GM10847 (cell line): ENCODE measurements around the gene GPX3.

ENCODE experiments used
- POLR2A ChIP-seq: IDR thresholded peaks from 2 replicates; pipeline ENCODE4 v1.6.1; 2011; ENCODE audit not compliant: insufficient read length; ENCODE audit errors: extremely low read depth

The GPX3 gene

GRCh38 chr5:151054709-151055108 lies 34.3 kb downstream of the GPX3 start:
- no peak for TF ChIP-seq POLR2A

DNA sequence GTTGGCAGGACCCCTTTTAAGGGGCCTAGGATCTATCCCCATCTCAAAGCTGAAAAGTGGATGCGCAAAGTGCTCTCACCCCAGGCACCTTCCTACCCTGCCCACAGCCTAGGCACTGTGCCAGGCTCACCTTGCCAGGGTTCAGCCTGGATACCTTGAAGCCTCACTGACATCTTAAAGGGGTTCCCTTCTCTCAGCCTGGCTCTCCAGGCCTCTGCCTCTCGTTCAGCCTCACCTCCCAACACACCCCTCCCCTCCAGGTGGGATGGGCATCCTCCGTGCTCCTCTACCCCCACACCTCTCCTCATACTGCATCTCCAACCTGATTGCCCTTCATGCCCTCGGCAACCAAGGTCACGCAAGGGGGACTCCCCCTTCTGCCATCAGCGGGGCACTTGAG lies 34.9 kb downstream of the GPX3 start:
- no peak for TF ChIP-seq POLR2A

GRCh38 chr5:151056379-151057325 lies 36.3 kb downstream of the GPX3 start:
- no peak for TF ChIP-seq POLR2A

- no peak for TF ChIP-seq POLR2A
Measured at GRCh38 chr5:151058301-151058700, 37.9 kb downstream of the GPX3 start.

DNA sequence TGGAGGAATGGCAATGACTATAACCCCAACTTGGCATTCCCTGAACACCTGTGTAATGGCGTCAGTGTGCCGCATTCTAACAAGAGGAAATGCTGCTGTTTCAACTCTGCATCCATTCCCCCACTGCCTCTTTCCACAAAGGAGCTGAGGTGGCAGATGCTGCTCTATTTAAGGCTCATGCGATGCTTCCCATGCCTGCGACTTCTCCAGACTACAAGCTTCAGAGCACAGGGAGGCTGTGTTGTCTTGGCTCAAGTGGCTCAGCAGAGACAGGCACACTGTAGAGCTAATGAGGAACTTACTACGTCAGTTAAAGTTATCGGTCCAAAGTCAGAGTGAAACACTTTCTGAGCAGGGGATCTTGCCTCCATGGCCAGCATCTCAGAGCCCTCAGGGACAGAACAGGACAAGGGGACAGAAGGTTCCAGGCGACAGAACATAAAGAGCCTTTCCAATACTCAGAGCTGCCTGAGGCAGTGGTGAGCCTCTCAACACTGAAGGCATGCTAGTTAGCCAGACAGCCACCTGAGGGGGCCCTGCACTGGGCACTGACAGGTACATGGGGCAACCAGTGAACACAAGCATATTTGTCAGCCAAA lies 38.6 kb downstream of the GPX3 start:
- no peak for TF ChIP-seq POLR2A

DNA sequence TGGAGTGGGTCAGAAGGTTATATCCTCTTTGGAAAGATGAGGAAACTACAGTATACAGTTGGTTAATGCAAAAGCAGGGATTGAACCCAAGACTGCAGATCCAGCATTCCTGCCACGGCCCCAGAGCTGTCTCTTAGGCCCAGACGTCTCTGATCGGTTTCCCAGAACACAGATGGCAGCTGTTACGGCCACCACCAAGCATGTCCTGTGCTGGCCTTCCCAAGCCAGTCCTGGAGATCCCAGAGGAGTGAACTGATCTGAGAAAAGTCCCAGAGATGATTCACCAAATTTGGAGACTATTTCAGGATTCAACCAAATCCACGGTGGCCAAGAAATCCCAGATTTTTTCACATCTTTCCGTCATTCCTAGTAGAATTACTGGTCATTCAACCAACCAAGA lies 40.4 kb downstream of the GPX3 start:
- no peak for TF ChIP-seq POLR2A

DNA sequence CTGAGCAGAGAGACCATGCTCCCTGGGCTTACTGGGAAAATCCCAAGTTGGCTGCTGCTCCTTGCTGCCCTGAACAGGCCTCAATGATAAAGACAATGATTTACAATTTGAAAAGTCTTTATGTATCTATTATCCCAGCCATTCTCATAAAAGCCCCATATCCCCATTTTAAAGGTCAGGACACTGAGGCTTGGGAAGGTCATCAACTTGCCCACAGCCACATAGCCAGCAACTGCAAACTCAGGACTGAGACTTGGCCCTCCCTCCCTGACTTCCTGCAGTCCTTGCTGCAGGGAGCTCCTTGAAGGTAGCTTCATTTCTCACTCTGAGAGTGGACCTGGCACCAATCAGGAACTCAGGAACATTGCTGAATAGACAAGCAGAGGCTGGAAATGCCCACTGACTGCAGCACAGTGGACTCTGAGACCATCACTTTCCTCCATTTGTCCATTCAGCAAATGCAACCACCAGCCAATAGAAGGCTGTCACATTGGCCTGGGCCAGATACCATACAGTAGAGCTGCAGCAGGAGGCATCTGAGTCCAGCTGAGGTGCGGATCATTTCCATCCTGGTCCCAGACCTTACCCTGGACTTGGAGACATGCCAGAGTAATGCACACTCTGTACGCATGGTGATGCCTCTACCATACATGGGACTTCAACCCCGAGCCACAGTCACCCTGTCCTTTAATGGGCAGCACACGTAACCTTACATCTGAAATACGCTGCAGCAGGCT lies 42.2 kb downstream of the GPX3 start:
- no peak for TF ChIP-seq POLR2A

DNA sequence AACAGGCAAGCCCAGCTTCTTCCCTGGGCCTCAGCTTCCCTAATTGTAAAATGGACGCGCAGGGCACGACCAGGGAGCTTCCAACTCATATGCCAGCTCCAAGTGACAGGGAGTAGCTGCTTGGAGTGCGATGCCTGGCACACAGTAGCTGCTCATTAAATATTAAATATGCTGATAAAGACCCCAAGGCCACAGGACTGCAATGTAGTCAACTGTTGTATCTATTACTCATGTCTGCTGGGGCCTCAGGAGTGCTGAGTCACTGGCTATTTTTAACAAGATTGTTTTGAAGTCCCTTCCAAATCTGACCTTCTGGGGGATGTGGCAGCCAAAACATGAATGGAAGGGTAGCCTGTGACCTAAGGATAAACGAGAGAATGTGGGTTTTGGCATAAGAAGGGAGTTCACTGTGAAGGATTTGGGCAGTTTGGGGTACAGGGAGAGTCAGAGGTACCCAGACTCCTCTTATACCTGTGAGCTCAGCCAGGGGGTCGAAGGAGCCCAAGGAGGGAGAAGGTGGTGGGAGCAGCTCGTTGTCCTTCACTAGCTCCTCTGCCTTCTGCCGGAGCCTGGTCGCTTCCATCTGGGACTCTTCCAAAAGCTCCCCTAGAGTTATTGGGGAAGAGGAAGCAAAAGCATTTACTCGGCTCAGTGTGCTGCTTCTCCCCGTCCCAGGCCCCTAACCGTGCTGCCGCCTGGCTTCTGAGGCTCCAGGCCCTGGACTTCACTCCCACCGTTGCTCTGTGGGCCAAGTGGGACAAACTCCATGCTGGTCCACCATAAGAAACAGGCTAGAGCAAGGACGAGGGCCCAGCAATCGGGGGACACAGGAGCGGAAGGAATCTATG lies 43.0 kb downstream of the GPX3 start:
- no peak for TF ChIP-seq POLR2A

DNA sequence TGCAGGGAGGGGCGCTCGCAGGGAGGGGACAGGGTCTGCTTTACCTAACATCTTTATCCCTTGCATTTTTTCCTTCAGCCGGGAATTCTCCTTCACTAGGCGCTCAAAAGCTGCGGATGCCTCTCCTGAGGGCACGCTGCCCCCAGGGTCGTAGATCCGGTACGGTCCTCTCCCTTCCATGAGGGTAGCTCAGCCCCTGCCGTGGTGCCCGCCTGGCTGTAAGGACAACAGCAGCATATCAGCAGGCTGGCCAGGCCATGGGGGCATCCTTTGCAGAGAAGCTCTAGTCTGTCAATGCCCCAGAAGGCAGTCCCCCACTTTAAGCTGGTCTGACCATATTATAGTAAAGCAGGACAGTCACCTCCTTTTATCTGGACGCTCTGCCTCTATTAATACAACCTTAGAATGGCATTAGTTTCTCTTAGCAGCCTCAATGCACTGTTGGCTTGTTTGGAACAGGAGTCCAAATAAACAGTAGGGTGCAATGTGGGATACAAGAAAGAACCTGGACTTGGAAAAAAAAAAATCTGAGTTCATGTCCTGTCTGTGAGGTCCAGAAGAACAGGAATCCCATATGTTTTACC lies 44.6 kb downstream of the GPX3 start:
- TF ChIP-seq POLR2A: no peak

- TF ChIP-seq POLR2A: no peak
Measured at GRCh38 chr5:151065609-151066008, 45.2 kb downstream of the GPX3 start.

- TF ChIP-seq POLR2A: no peak
Measured at GRCh38 chr5:151066920-151067319, 46.5 kb downstream of the GPX3 start.

GRCh38 chr5:151067632-151068432 lies 47.4 kb downstream of the GPX3 start:
- no peak for TF ChIP-seq POLR2A

DNA sequence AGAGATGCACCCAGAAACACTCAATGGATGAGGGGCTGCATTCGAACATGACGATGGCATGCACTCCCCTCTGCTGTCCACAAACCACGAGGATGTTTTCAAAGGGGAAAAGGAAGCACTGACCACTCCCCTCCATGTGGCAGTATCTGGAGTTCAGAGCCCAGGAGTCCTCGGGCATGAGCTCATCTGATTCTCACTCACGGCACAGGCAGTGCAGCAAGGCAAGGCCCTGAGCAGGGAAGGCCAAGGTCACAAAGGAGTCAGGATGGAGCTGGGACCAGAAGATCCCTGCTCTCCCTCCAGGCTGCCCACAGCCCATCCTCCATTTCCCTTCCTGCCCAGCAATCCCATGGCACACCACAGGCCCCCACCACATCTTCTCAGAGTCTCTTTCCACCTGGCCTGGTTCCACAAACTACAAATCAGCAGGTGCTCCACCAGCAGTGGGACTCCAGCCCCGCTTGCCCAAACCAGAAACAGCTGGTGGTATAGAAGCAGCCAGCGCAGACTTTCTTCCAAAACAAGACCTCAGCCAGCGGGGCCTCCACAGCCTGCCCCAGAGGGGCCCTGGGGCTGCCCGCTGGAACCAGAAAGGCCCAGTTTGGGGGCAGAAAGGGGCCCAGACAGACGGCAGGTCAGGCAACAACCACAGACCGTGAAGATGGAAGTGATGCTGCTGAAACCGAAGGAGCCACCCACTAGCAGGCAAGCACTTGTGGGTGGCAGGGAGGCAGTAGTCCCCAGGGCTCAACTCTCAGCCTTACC lies 48.2 kb downstream of the GPX3 start:
- no peak for TF ChIP-seq POLR2A

- no peak for TF ChIP-seq POLR2A
Measured at GRCh38 chr5:151070449-151070848, 50.1 kb downstream of the GPX3 start.

- no peak for TF ChIP-seq POLR2A
Measured at GRCh38 chr5:151071021-151071420, 50.6 kb downstream of the GPX3 start.
